Coronary artery (tissue), 2 donors: ENCODE data around the gene PTPRO.
A peak's percentile ranks its signal among the peaks of the same experiment; 100 is the strongest.

Source experiments
- DNase-seq: peaks from one replicate; pipeline ENCODE4 v3.0.0-alpha.2; 2017; ENCODE audit warnings: low spot score
- H3K27ac ChIP-seq, 2 donors: fragments of 200-600 bp; sonication (generic); one replicate each; pipeline ENCODE4 v1.5.1; 2016 to 2019
- H3K4me3 ChIP-seq: fragments of 200-600 bp; sonication (generic); 2 replicates; pipeline ENCODE4 v1.5.1; 2016; ENCODE audit warnings: mild to moderate bottlenecking, moderate library complexity
- CTCF ChIP-seq: fragments of 200-600 bp; sonication (generic); IDR thresholded peaks from one replicate; pipeline ENCODE4 v1.5.1; 2019; ENCODE audit warnings: antibody characterized with exemption

Gene PTPRO

DNA sequence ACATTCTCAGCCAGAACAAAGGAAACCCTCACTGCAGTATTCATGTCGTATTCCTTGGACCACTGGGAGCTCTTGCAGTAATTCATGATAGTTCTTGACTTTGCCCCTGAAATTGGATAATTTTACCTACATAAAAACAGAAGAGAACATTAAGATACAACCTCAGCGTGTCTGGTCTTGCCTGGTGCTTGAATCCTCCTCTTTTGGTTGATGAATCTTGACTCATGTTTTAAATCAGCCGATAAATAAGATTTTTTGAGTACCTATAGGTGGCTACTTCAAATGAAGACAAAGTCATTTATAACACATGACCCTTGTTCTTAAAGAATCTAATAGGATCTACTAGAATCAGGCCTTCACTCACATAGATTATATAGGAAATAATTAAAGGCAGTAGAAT is 221.0 kb downstream of the PTPRO start:
- Histone ChIP-seq H3K27ac (peak overlapping the region; percentile 23 to 67), H3K4me3 (no peak overlapping the region)
- DNase-seq, result no peak
- TF ChIP-seq CTCF, result no peak

- H3K27ac ChIP-seq, result peak overlapping the region; percentile 63 to 70
- H3K4me3 ChIP-seq, result no peak overlapping the region
- DNase-seq, result no peak
- TF ChIP-seq CTCF, result no peak
These were observed 222.3 kb downstream of the PTPRO start for GRCh38 chr12:15544589-15544988.

GRCh38 chr12:15545334-15545733 is 223.0 kb downstream of the PTPRO start:
- no peak for TF ChIP-seq CTCF
- DNase-seq, result no peak
- Histone ChIP-seq H3K4me3 (no peak overlapping the region), H3K27ac (peak overlapping the region; percentile 63 to 70)

DNA sequence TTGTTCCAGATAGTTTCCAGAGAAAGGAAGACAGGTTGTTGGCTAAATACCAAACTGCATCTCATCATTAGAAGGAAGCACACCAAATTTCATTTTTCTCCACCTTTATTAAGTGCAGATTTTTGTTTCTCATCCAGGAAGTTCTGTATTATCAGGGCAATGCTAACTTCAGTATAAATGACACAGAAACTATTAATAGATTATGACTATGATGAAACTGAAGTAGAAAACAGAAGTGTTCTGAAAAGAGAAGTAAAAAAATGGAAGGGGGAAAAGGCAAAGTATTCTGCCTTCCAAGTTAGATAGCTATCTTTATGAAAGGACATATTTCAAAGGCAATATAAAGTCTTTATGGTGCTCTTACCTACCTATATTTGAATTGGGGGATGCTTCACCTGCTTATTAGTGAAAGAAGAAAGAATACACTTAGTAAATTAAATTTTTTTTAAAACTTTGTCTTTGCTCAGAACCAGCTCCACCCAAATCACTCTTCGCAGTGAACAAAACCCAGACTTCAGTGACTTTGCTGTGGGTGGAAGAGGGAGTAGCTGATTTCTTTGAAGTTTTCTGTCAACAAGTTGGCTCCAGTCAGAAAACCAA is 223.9 kb downstream of the PTPRO start:
- H3K27ac ChIP-seq, result peak overlapping the region; percentile 53 to 63
- H3K4me3 ChIP-seq, result peak overlapping the region; percentile 21
- no peak for TF ChIP-seq CTCF
- no peak for DNase-seq

DNA sequence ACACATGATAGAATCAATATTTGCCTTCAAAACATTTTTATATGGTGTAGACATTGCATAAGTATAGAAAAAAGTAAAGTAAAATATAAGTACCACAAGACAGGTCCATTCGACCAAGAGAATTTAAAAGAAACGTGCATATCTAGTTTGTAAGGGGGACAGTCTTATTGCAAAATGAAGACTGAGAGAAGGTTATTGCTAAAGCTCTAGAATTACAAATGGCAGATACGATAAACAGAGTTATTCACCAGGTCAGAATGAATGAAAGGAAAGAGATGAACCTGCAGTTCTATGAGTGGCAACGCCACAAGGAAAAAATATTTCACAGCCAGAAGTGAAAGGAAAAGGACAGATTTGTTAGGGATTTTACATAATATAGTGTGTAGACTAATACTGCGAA is 224.8 kb downstream of the PTPRO start:
- DNase-seq, result no peak
- no peak for TF ChIP-seq CTCF
- peak overlapping the region; percentile 35 for H3K4me3 ChIP-seq
- peak overlapping the region; percentile 53 to 63 for H3K27ac ChIP-seq

GRCh38 chr12:15547691-15548090 is 225.4 kb downstream of the PTPRO start:
- no peak for TF ChIP-seq CTCF
- Histone ChIP-seq H3K27ac (peak overlapping the region in 1 of 2 donors; percentile 53), H3K4me3 (peak overlapping the region; percentile 35)
- DNase-seq, result no peak

DNA sequence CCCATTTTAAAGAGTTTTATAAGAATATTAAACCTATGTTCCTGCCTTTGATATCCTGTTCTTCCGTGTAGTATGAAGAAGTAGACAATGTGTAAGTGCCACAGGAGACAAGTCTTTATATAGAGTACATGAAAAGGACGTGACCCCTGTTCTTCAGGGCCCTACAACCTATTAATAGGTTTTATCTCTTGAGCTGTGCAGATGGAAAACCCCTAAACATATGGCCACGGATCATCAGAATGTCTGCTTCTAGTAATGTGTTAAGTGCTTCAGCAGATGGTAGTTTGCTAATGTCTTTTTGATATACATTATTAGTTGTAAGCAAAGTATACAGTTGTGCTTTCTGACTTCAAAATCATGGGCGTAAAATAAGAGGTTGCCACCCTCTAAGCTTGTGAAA is 228.5 kb downstream of the PTPRO start:
- DNase-seq, result no peak
- TF ChIP-seq CTCF, result no peak
- H3K27ac ChIP-seq, result no peak overlapping the region

More for the DNA sequence above, 228.5 kb downstream of the PTPRO start:
- no peak overlapping the region for H3K4me3 ChIP-seq
